Purkinje cell (primary cell): ENCODE measurements around the gene FMNL2. TPM values are rescaled to one million over a fixed set of nuclear protein-coding genes. Genes with fewer than 3 reads are reported as not detected.

Source experiments
- polyA plus RNA-seq: library from polyadenylated mRNA; unstranded; fragments of >200 nt; fragmentation: Nextera tagmentation; gene quantifications from 2 replicates; pipeline ENCODE4 v1.2.1, GENCODE V29; 2014

The FMNL2 gene
- polyA plus RNA-seq = 13.8 and 22.4 TPM in 2 replicates

DNA sequence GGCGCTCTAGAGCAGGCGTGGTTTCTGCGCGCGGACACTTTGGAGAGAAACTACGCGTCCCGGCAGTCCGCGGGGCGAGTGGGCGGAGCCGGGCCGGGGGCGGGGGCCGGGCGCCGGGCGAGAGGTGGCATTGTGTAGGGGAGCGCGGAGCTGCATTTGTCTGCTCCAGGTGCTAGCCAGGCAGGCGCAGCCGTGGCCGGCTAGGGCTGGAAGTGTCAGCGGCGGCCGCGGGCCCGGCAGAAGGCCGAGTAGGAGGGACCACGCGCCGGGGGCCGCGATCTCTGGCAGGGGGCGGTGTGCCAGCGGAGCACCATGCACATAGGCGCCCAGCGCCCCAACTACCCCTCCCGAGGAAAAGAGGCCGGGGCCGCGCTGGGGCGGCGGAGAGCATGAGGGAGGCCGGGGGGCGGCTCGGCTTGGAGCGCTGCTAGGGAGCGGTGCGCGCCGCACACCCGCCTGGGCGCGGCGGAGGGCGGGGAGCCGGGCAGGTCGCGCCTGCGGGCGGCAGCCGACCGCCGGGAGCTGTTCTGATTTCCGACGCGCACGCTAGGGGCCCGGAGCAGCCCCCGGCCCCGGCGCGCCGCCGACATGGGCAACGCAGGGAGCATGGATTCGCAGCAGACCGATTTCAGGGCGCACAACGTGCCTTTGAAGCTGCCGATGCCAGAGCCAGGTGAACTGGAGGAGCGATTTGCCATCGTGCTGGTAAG lies at the start of gene FMNL2:
Gene FMNL2, plus strand, starts transcription at position 159 of the 710 bp plus-strand sequence.

Other genes with a start within 250 kb of the FMNL2 start
- 169 and 194 TPM in 2 replicates for gene CACNB4, start 236.1 kb upstream of the FMNL2 start, polyA plus RNA-seq
- 11.1 and 16.9 TPM in 2 replicates for gene STAM2, start 159.4 kb upstream of the FMNL2 start, polyA plus RNA-seq